OCI-LY1 (cell line): ENCODE results near the gene RRAD.

Experiments
- CTCF ChIP-seq: fragments of 200-600 bp; sonication (generic), shearing (Covaris generic); IDR thresholded peaks from 2 replicates; pipeline ENCODE4 v1.5.1; 2017; ENCODE audit warnings: mild to moderate bottlenecking, antibody characterized with exemption, low read length, moderate library complexity, mixed read lengths
- EZH2 ChIP-seq: fragments of 200-600 bp; sonication (generic), shearing (Covaris generic); IDR thresholded peaks from 2 replicates; pipeline ENCODE4 v1.8.0; 2017; ENCODE audit warnings: borderline replicate concordance, mixed run types, mild to moderate bottlenecking, antibody characterized with exemption, low read length, moderate library complexity, mixed read lengths

DNA sequence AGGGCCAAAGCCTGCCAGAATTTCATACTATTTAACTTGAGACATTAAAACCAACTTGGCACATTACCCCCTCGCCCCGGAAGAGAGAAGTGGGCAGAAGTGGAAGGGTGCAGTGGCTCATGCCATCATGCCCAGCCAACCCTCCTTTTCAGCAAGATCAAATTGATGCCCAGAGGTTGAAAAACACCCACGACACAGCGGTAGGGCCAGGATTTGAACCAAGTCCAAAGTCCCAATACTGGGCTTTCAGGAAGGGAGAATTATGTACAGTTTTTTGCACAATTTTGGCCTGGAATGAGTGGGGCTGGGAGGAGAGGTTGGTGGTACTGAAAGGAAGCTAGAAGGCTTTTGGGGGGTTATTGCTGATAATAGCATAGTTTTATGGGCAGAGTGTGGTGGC, 34.0 kb downstream of the RRAD start:
- no peak for TF ChIP-seq CTCF
- no peak for TF ChIP-seq EZH2
